Neural crest cell (in vitro differentiated cells): Measurements from ENCODE around the gene MBD6. TPM values are rescaled to one million over a fixed set of nuclear protein-coding genes. Genes with fewer than 3 reads are reported as not detected.
A peak's percentile ranks its signal among the peaks of the same experiment; 100 is the strongest.
"Not testable (repeated sequence)": the region's sequence is repeated elsewhere in the genome, so short reads cannot be mapped to it uniquely, and the experiment has no call there.

ENCODE experiments used
- DNase-seq: peaks from one replicate; pipeline ENCODE4 v3.0.0; 2021; ENCODE audit warnings: low read depth, mixed read lengths, low spot score
- H3K27ac Mint-ChIP-seq: one replicate; pipeline ENCODE4 v1.8.0; 2021; ENCODE audit warnings: mild to moderate bottlenecking, mixed read lengths; ENCODE audit not compliant: unreplicated experiment
- H3K27me3 Mint-ChIP-seq: 2 replicates; pipeline ENCODE4 v1.8.0; 2021; ENCODE audit warnings: low read depth, mild to moderate bottlenecking, mixed read lengths
- H3K36me3 Mint-ChIP-seq: 2 replicates; pipeline ENCODE4 v1.8.0; 2021; ENCODE audit warnings: low read depth, mild to moderate bottlenecking, mixed read lengths
- H3K4me1 Mint-ChIP-seq: 2 replicates; pipeline ENCODE4 v1.8.0; 2021; ENCODE audit warnings: mixed read lengths
- H3K4me3 Mint-ChIP-seq: one replicate; pipeline ENCODE4 v1.8.0; 2021; ENCODE audit warnings: mild to moderate bottlenecking, mixed read lengths
- H3K9me3 Mint-ChIP-seq: 2 replicates; pipeline ENCODE4 v1.8.0; 2021; ENCODE audit warnings: mixed read lengths
- CTCF ChIP-seq: fragments of 200-600 bp; sonication (generic); conservative IDR thresholded peaks from 2 replicates; pipeline ENCODE4 v1.5.0; 2021; ENCODE audit warnings: antibody characterized with exemption, mild to moderate bottlenecking
- total RNA-seq: library from RNA; stranded (reverse); gene quantifications from 2 replicates; pipeline ENCODE4 v1.2.1, GENCODE V29; 2021

The MBD6 gene
- total RNA-seq, 1 donor from 2014 or later: 90.4 TPM

DNA sequence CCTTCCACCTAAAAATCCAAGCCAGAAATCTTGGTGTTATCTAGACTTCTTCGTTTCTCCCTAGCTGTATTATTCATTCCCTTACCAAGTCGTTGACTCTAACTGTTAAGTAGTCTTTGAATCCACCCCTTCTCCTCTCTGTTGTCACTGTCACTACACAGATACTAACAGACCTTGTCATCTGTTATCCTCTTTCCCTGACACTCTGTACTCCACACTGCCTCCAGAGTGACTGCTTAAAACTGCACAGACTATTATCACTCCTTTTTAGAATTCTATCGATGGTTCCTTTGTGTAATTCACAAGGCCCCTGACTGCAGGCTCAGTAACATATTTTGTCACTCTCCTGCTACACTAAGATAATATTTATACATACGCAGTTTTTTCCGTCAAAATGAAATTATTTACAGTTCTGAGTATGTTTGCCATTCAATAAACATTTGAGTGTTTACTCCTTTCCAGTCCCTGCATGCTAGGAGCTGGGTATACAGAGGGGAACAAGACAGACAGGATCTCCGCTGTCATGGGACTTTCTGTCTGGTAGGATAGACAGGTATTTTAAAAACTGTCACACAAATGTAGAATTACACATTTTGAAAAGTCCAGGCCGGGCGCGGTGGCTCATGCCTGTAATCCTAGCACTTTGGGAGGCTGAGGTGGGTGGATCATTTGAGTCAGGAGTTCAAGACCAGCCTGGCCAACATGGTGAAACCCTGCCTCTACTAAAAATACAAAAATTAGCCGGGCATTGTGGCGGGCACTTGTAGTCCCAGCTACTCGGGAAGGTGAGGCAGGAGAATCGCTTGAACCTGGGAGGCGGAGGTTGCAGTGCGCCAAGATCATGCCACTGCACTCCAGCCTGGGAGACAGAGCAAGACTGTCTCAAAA is 31.0 kb upstream of the MBD6 start:
- H3K27ac Mint-ChIP-seq: no peak overlapping the region
- DNase-seq: no peak
- TF ChIP-seq CTCF: peak; percentile 42
- H3K27me3 Mint-ChIP-seq: no peaks in the 10 kb centered on the region
- peaks cover 25% of the 10 kb centered on the region for H3K4me1 Mint-ChIP-seq
- H3K4me3 Mint-ChIP-seq: peak overlapping the region; percentile 64
- H3K9me3 Mint-ChIP-seq: no peaks in the 10 kb centered on the region
- peaks cover 14% of the 10 kb centered on the region for H3K36me3 Mint-ChIP-seq

DNA sequence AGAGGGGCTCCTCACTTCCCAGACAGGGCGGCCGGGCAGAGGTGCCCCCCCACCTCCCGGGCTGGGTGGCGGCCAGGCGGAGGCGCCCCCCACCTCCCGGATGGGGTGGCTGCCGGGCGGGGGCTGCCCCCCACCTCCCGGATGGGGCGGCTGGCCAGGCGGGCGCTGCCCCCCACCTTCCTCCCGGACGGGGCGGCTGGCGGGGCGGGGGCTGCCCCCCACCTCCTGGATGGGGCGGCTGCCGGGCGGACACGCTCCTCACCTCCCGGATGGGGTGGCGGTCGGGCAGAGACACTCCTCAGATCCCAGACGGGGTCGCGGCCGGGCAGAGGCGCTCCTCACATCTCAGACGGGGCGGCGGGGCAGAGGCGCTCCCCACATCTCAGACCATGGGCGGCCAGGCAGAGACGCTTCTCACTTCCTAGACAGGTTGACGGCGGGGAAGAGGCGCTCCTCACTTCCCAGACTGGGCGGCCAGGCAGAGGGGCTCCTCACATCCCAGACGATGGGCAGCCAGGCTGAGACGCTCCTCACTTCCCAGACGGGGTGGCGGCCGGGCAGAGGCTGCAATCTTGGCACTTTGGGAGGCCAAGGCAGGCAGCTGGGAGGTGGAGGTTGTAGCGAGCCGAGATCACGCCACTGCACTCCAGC is 27.4 kb upstream of the MBD6 start:
- not testable (repeated sequence) for H3K27me3 Mint-ChIP-seq, H3K27ac Mint-ChIP-seq

GRCh38 chr12:57496822-57497221 is 25.8 kb upstream of the MBD6 start:
- Mint-ChIP-seq H3K9me3 (no peaks in the 10 kb centered on the region), H3K36me3 (peaks cover 32% of the 10 kb centered on the region), H3K27ac (peak overlapping the region; percentile 10), H3K4me1 (no peaks in the 10 kb centered on the region), H3K4me3 (no peak overlapping the region), H3K27me3 (no peaks in the 10 kb centered on the region)
- no peak for TF ChIP-seq CTCF
- DNase-seq: no peak

More for the DNA sequence above, 27.4 kb upstream of the MBD6 start:
- H3K4me3 Mint-ChIP-seq, H3K4me1 Mint-ChIP-seq, DNase-seq, H3K9me3 Mint-ChIP-seq: not testable (repeated sequence)
- H3K36me3 Mint-ChIP-seq: peaks cover 25% of the 10 kb centered on the region

GRCh38 chr12:57497223-57498131 is 25.1 kb upstream of the MBD6 start:
- peaks cover 36% of the 10 kb centered on the region for H3K36me3 Mint-ChIP-seq
- no peaks in the 10 kb centered on the region for H3K4me1 Mint-ChIP-seq
- DNase-seq: no peak
- no peak overlapping the region for H3K4me3 Mint-ChIP-seq
- no peaks in the 10 kb centered on the region for H3K27me3 Mint-ChIP-seq
- no peak for TF ChIP-seq CTCF
- peak overlapping the region; percentile 10 for H3K27ac Mint-ChIP-seq
- no peaks in the 10 kb centered on the region for H3K9me3 Mint-ChIP-seq

DNA sequence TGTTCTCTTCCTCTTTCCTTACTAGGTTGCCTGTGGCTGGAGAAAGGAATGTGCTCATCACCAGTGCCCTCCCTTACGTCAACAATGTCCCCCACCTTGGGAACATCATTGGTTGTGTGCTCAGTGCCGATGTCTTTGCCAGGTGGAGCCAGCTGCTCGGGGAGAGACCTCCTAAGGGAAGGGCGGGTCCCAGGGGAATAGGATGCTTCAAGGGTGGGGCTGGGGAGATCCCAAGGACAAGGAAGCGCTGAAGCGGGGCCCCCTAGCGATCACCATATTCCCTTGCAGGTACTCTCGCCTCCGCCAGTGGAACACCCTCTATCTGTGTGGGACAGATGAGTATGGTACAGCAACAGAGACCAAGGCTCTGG is 24.5 kb upstream of the MBD6 start:
- no peaks in the 10 kb centered on the region for H3K27me3 Mint-ChIP-seq
- no peak overlapping the region for H3K4me3 Mint-ChIP-seq
- H3K27ac Mint-ChIP-seq: no peak overlapping the region
- no peaks in the 10 kb centered on the region for H3K4me1 Mint-ChIP-seq
- no peak for DNase-seq
- no peak for TF ChIP-seq CTCF
- H3K36me3 Mint-ChIP-seq: peaks cover 30% of the 10 kb centered on the region
- no peaks in the 10 kb centered on the region for H3K9me3 Mint-ChIP-seq
